Measurements from ENCODE around the gene MRTFA. TPM values are rescaled to one million over a fixed set of nuclear protein-coding genes. Genes with fewer than 3 reads are reported as not detected.
A peak's percentile ranks its signal among the peaks of the same experiment; 100 is the strongest.

MRTFA gene
- total RNA-seq, 1 experiment from 2014 or later: 52.7 TPM

GRCh38 chr22:40499209-40499623, 137.3 kb downstream of the MRTFA start:
- no TSS peak for BruUV-seq (replicated peaks)
- no peak for TF ChIP-seq CTCF (IDR thresholded peaks at IDR 0.05; ENCODE audit: unreplicated experiment)
- Mint-ChIP-seq H3K4me3 (ENCODE audit: unreplicated experiment) (peak overlapping the region; percentile 25), H3K4me1 (ENCODE audit: insufficient read depth, unreplicated experiment) (peaks cover 29% of the 10 kb centered on the region), H3K36me3 (ENCODE audit: insufficient read depth, unreplicated experiment) (no peaks in the 10 kb centered on the region), H3K9me3 (ENCODE audit: unreplicated experiment) (no peaks in the 10 kb centered on the region), H3K27me3 (ENCODE audit: insufficient read depth, unreplicated experiment) (no peaks in the 10 kb centered on the region), H3K27ac (ENCODE audit: low read depth, unreplicated experiment) (peak overlapping the region; percentile 78)
- DNase-seq (ENCODE audit: unreplicated experiment): peak; percentile 90
- intact Hi-C loops (cut with micrococcal nuclease): no loop called here
- POLR2A ChIA-PET: interaction anchor here (0.8 to 4.3 kb wide), 13 partner anchors 10 to 354 kb away, joined by 3 to 79 read pairs (median 6); partner anchors contain the start of gene MRTFA
- CTCF ChIA-PET: interaction anchor here (1.4 kb wide), 1 partner anchor 9 kb away, joined by 4 read pairs; no protein-coding TSS in a partner anchor

GRCh38 chr22:40498420-40499208, 137.9 kb downstream of the MRTFA start:
- Mint-ChIP-seq H3K27ac (ENCODE audit: low read depth, unreplicated experiment) (peak overlapping the region; percentile 78), H3K4me3 (ENCODE audit: unreplicated experiment) (peak overlapping the region; percentile 25), H3K27me3 (ENCODE audit: insufficient read depth, unreplicated experiment) (no peaks in the 10 kb centered on the region), H3K9me3 (ENCODE audit: unreplicated experiment) (no peaks in the 10 kb centered on the region), H3K4me1 (ENCODE audit: insufficient read depth, unreplicated experiment) (peaks cover 29% of the 10 kb centered on the region), H3K36me3 (ENCODE audit: insufficient read depth, unreplicated experiment) (peaks cover 2% of the 10 kb centered on the region)
- no peak for TF ChIP-seq CTCF (IDR thresholded peaks at IDR 0.05; ENCODE audit: unreplicated experiment)
- POLR2A ChIA-PET: interaction anchor here (0.6 to 4.3 kb wide), 19 partner anchors 11 to 708 kb away, joined by 3 to 79 read pairs (median 4); partner anchors contain the start of gene MRTFA
- TSS peak; percentile 56 for BruUV-seq (replicated peaks)
- CTCF ChIA-PET: interaction anchor here (0.7 to 1.5 kb wide), 6 partner anchors 10 to 62 kb away, joined by 3 to 5 read pairs (median 4); no protein-coding TSS in a partner anchor
- intact Hi-C loops (cut with micrococcal nuclease): no loop called here
- peak; percentile 89 for DNase-seq (ENCODE audit: unreplicated experiment)

GRCh38 chr22:40493441-40493840, 143.1 kb downstream of the MRTFA start:
- H3K36me3 Mint-ChIP-seq (ENCODE audit: insufficient read depth, unreplicated experiment): peaks cover 19% of the 10 kb centered on the region
- DNase-seq (ENCODE audit: unreplicated experiment): no peak
- no peaks in the 10 kb centered on the region for H3K27me3 Mint-ChIP-seq (ENCODE audit: insufficient read depth, unreplicated experiment)
- no TSS peak for BruUV-seq (replicated peaks)
- H3K4me3 Mint-ChIP-seq (ENCODE audit: unreplicated experiment): no peak overlapping the region
- no peak for TF ChIP-seq CTCF (IDR thresholded peaks at IDR 0.05; ENCODE audit: unreplicated experiment)
- intact Hi-C loops (cut with micrococcal nuclease): no loop called here
- H3K4me1 Mint-ChIP-seq (ENCODE audit: insufficient read depth, unreplicated experiment): peaks cover 21% of the 10 kb centered on the region
- no peak overlapping the region for H3K27ac Mint-ChIP-seq (ENCODE audit: low read depth, unreplicated experiment)
- H3K9me3 Mint-ChIP-seq (ENCODE audit: unreplicated experiment): no peaks in the 10 kb centered on the region
- ChIA-PET POLR2A (interaction anchor here (1.0 to 1.4 kb wide), 3 partner anchors 7 to 151 kb away, joined by 3 to 7 read pairs (median 4); no protein-coding TSS in a partner anchor), CTCF (interaction anchor here (1.1 to 1.2 kb wide), 2 partner anchors 56 to 153 kb away, joined by 5 to 6 read pairs; no protein-coding TSS in a partner anchor)

- no peaks in the 10 kb centered on the region for H3K27me3 Mint-ChIP-seq (ENCODE audit: insufficient read depth, unreplicated experiment)
- no peak for DNase-seq (ENCODE audit: unreplicated experiment)
- H3K4me1 Mint-ChIP-seq (ENCODE audit: insufficient read depth, unreplicated experiment): peaks cover 22% of the 10 kb centered on the region
- ChIA-PET CTCF (interaction anchor here (0.7 to 3.0 kb wide), 8 partner anchors 17 to 155 kb away, joined by 3 to 9 read pairs (median 3); no protein-coding TSS in a partner anchor), POLR2A (interaction anchor here (1.4 kb wide), 1 partner anchor 15 kb away, joined by 4 read pairs; no protein-coding TSS in a partner anchor)
- no peak for TF ChIP-seq CTCF (IDR thresholded peaks at IDR 0.05; ENCODE audit: unreplicated experiment)
- no peaks in the 10 kb centered on the region for H3K9me3 Mint-ChIP-seq (ENCODE audit: unreplicated experiment)
- no peak overlapping the region for H3K4me3 Mint-ChIP-seq (ENCODE audit: unreplicated experiment)
- intact Hi-C loops (cut with micrococcal nuclease): no loop called here
- peak overlapping the region; percentile 75 for H3K27ac Mint-ChIP-seq (ENCODE audit: low read depth, unreplicated experiment)
- no TSS peak for BruUV-seq (replicated peaks)
- H3K36me3 Mint-ChIP-seq (ENCODE audit: insufficient read depth, unreplicated experiment): peaks cover 25% of the 10 kb centered on the region
Measured at GRCh38 chr22:40491990-40492631, 144.4 kb downstream of the MRTFA start.
